OCI-LY1 (cell line): ENCODE data around the gene ITPK1.

Experiments used
- H2AFZ ChIP-seq: fragments of 200-600 bp; sonication (generic), shearing (Covaris generic); 2 replicates; pipeline ENCODE4 v1.6.0; 2014; ENCODE audit warnings: antibody characterized with exemption, mild to moderate bottlenecking, low read length
- H3F3A ChIP-seq: fragments of 200-600 bp; sonication (generic), shearing (Covaris generic); 2 replicates; pipeline ENCODE4 v1.6.0; 2014; ENCODE audit warnings: mild to moderate bottlenecking, antibody characterized with exemption, low read length, moderate library complexity; ENCODE audit not compliant: insufficient read depth
- H3K27ac ChIP-seq: fragments of 200-600 bp; sonication (generic); 2 replicates; pipeline ENCODE4 v1.5.1; 2014; ENCODE audit warnings: low read length, mixed run types, mild to moderate bottlenecking, low read depth; ENCODE audit not compliant: poor library complexity, severe bottlenecking
- H3K27me3 ChIP-seq: fragments of 200-600 bp; sonication (generic); 2 replicates; pipeline ENCODE4 v1.6.0; 2014; ENCODE audit warnings: antibody characterized with exemption, mild to moderate bottlenecking, low read length, moderate library complexity; ENCODE audit not compliant: insufficient read depth
- H3K36me3 ChIP-seq: fragments of 200-600 bp; sonication (generic); 2 replicates; pipeline ENCODE4 v1.6.1; 2014; ENCODE audit warnings: mild to moderate bottlenecking, antibody characterized with exemption, low read length, moderate library complexity, mixed read lengths; ENCODE audit not compliant: insufficient read depth
- H3K4me1 ChIP-seq: fragments of 200-600 bp; sonication (generic); 2 replicates; pipeline ENCODE4 v1.5.1; 2014; ENCODE audit warnings: mild to moderate bottlenecking, low read length, moderate library complexity; ENCODE audit not compliant: insufficient read depth, severe bottlenecking
- H3K4me2 ChIP-seq: fragments of 200-600 bp; sonication (generic), shearing (Covaris generic); 2 replicates; pipeline ENCODE4 v1.6.1; 2014; ENCODE audit warnings: low read length
- H3K4me3 ChIP-seq: fragments of 200-600 bp; sonication (generic); 2 replicates; pipeline ENCODE4 v1.5.1; 2014; ENCODE audit warnings: low read length, low read depth, mild to moderate bottlenecking, mixed read lengths; ENCODE audit not compliant: poor library complexity, severe bottlenecking
- H3K79me2 ChIP-seq: fragments of 200-600 bp; shearing (Covaris generic); 2 replicates; pipeline ENCODE4 v1.6.1; 2016; ENCODE audit warnings: mixed run types, low read length, mixed read lengths; ENCODE audit not compliant: insufficient read depth
- H3K9ac ChIP-seq: fragments of 200-600 bp; sonication (generic), shearing (Covaris generic); 2 replicates; pipeline ENCODE4 v1.6.1; 2014; ENCODE audit warnings: mild to moderate bottlenecking, low read length, mixed read lengths
- H3K9me2 ChIP-seq: fragments of 200-600 bp; sonication (generic), shearing (Covaris generic); 2 replicates; pipeline ENCODE4 v1.6.1; 2014; ENCODE audit warnings: low read depth, mild to moderate bottlenecking, low read length, mixed read lengths
- H3K9me3 ChIP-seq: fragments of 200-600 bp; shearing (Covaris generic); 2 replicates; pipeline ENCODE4 v1.6.1; 2014; ENCODE audit warnings: low read length, mixed read lengths
- H4K20me1 ChIP-seq: fragments of 200-600 bp; sonication (generic), shearing (Covaris generic); 2 replicates; pipeline ENCODE4 v1.6.0; 2016; ENCODE audit warnings: mild to moderate bottlenecking, low read length; ENCODE audit not compliant: insufficient read depth
- CTCF ChIP-seq: fragments of 200-600 bp; sonication (generic), shearing (Covaris generic); IDR thresholded peaks from 2 replicates; pipeline ENCODE4 v1.5.1; 2017; ENCODE audit warnings: mild to moderate bottlenecking, antibody characterized with exemption, low read length, moderate library complexity, mixed read lengths
- EZH2 ChIP-seq: fragments of 200-600 bp; sonication (generic), shearing (Covaris generic); IDR thresholded peaks from 2 replicates; pipeline ENCODE4 v1.8.0; 2017; ENCODE audit warnings: borderline replicate concordance, mixed run types, mild to moderate bottlenecking, antibody characterized with exemption, low read length, moderate library complexity, mixed read lengths

The ITPK1 gene

DNA sequence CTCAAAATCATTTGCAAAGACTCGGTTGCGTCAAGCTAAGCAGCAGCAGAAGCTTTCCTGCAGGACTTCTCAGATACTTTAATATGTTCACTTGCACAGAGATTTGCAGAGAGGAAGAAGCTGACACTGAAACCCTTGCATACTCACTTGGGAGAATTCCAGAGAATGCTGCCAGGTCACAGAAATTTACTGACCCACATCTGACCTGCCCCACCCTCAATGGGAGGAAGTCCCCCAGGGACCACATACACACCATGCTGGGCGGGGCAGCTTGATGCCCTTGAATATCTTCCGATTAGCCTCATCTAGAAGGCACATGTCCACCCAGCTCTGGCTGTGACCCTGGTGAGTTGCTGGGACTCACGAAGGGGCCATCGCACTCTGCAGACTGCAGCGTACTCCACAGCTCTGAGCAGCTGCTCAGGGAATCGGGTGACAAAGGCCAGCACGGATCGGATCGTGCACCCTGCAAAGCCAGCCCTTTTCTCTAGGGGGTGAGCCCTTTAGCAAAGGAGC, 83.2 kb downstream of the ITPK1 start:
- H3K9ac ChIP-seq = no peak overlapping the region
- H3F3A ChIP-seq = no peaks in the 10 kb centered on the region
- H3K27ac ChIP-seq = no peak overlapping the region
- H3K9me2 ChIP-seq = no peaks in the 10 kb centered on the region
- TF ChIP-seq EZH2 (no peak), CTCF (no peak)
- no peaks in the 10 kb centered on the region for H3K9me3 ChIP-seq
- 0 out of 2 replicates have a peak, but pooled peaks cover 4% of the 10 kb centered on the region for H3K27me3 ChIP-seq
- no peak overlapping the region for H3K4me3 ChIP-seq
- H3K4me2 ChIP-seq = no peak overlapping the region
- H3K36me3 ChIP-seq = no peaks in the 10 kb centered on the region
- H3K4me1 ChIP-seq = no peaks in the 10 kb centered on the region
- H3K79me2 ChIP-seq = no peaks in the 10 kb centered on the region
- no peaks in the 10 kb centered on the region for H4K20me1 ChIP-seq
- H2AFZ ChIP-seq = no peak overlapping the region

GRCh38 chr14:93031505-93032315, 84.0 kb downstream of the ITPK1 start:
- no peaks in the 10 kb centered on the region for H4K20me1 ChIP-seq
- H3K27me3 ChIP-seq = no peaks in the 10 kb centered on the region
- H3K4me2 ChIP-seq = no peak overlapping the region
- no peak overlapping the region for H3K9ac ChIP-seq
- no peaks in the 10 kb centered on the region for H3K36me3 ChIP-seq
- H3K4me3 ChIP-seq = no peak overlapping the region
- no peaks in the 10 kb centered on the region for H3K9me3 ChIP-seq
- H2AFZ ChIP-seq = no peak overlapping the region
- no peak overlapping the region for H3K27ac ChIP-seq
- H3K9me2 ChIP-seq = no peaks in the 10 kb centered on the region
- no peaks in the 10 kb centered on the region for H3K4me1 ChIP-seq
- TF ChIP-seq EZH2 = no peak
- no peaks in the 10 kb centered on the region for H3F3A ChIP-seq
- no peaks in the 10 kb centered on the region for H3K79me2 ChIP-seq

GRCh38 chr14:93030761-93031160, 85.0 kb downstream of the ITPK1 start:
- no peak overlapping the region for H3K27ac ChIP-seq
- no peaks in the 10 kb centered on the region for H3K9me3 ChIP-seq
- H3F3A ChIP-seq = no peaks in the 10 kb centered on the region
- H3K27me3 ChIP-seq = no peaks in the 10 kb centered on the region
- H3K4me2 ChIP-seq = no peak overlapping the region
- H3K4me1 ChIP-seq = no peaks in the 10 kb centered on the region
- H4K20me1 ChIP-seq = no peaks in the 10 kb centered on the region
- no peak overlapping the region for H2AFZ ChIP-seq
- H3K4me3 ChIP-seq = no peak overlapping the region
- TF ChIP-seq EZH2 (no peak), CTCF (no peak)
- H3K36me3 ChIP-seq = no peaks in the 10 kb centered on the region
- H3K9me2 ChIP-seq = no peaks in the 10 kb centered on the region
- no peak overlapping the region for H3K9ac ChIP-seq
- H3K79me2 ChIP-seq = no peaks in the 10 kb centered on the region
